Esophagus squamous epithelium (tissue), 5 donors: ENCODE measurements around the gene C1RL. TPM values are rescaled to one million over a fixed set of nuclear protein-coding genes. Genes with fewer than 3 reads are reported as not detected.

ENCODE experiments used
- DNase-seq: peaks from one replicate; lab custom pipeline; 2025; lab: John Stamatoyannopoulos, UW
- H3K27ac ChIP-seq, 4 donors: fragments of 200-600 bp; sonication (generic); one replicate each; pipeline ENCODE4 v1.5.1; 2016 to 2019; ENCODE audit warnings: mild to moderate bottlenecking in 1 of 4
- H3K27me3 ChIP-seq, 4 donors: fragments of 200-600 bp; sonication (generic); 1 replicate in 3 of 4; 2 replicates in 1 of 4; pipeline versions ENCODE4 v1.5.1 to v1.6.0; 2017 to 2021; ENCODE audit warnings: antibody characterized with exemption in 1 of 4
- H3K36me3 ChIP-seq, 3 donors: fragments of 200-600 bp; sonication (generic); one replicate each; pipeline ENCODE4 v1.5.1; 2016 to 2019
- H3K4me1 ChIP-seq, 3 donors: fragments of 200-600 bp; sonication (generic); one replicate each; pipeline ENCODE4 v1.5.1; 2017 to 2019
- H3K4me3 ChIP-seq, 4 donors: fragments of 200-600 bp; sonication (generic); 1 replicate in 3 of 4; 2 replicates in 1 of 4; pipeline ENCODE4 v1.5.1; 2016 to 2019; ENCODE audit warnings: mild to moderate bottlenecking in 2 of 4, moderate library complexity in 1 of 4
- H3K9me3 ChIP-seq, 3 donors: fragments of 200-600 bp; sonication (generic); one replicate each; pipeline ENCODE4 v1.5.1; 2016 to 2019
- POLR2A ChIP-seq, 4 donors: fragments of 450-650 bp; IDR thresholded peaks; one replicate each; pipeline ENCODE4 v1.6.1; 2017; ENCODE audit warnings: antibody characterized with exemption in 4 of 4, mild to moderate bottlenecking in 4 of 4, moderate library complexity in 3 of 4
- WGBS, 2 donors: methylation state at CpG; one replicate each; pipeline ENCODE4 v1.1.5; 2018; 5-methylcytosine and 5-hydroxymethylcytosine counted together
- intact Hi-C: fragments of 100-400 bp; cut with DNase I; formaldehyde crosslinking; loops from one replicate; pipeline ENCODE4 v1.15.0; 2022
- total RNA-seq, 4 donors: library from RNA; depleted of rRNA; stranded (reverse); fragments of >200 nt; gene quantifications; one replicate each; pipeline ENCODE4 v1.1.0, GENCODE V29; 2016
- TF ChIP-seq, protein P1 (sequence below), 6 experiments: fragments of 450-650 bp in 4 of 6; fragments of 200-600 bp in 2 of 6; sonication (generic) in 2 of 6; IDR thresholded peaks; one replicate each; pipeline ENCODE4 v1.5.1; 2016 to 2019; ENCODE audit warnings: antibody characterized with exemption in 6 of 6, mild to moderate bottlenecking in 4 of 6, moderate library complexity in 4 of 6
- donor health status: DM: yes; HTN: yes; CAD: no.

The C1RL gene
- total RNA-seq, 4 donors from 2014 or later, result 13.0 to 53.2 (median 25.8) TPM

GRCh38 chr12:7065073-7065623 is 43.9 kb downstream of the C1RL start:
- Histone ChIP-seq H3K27me3 (no peaks in the 10 kb centered on the region), H3K27ac (peak overlapping the region in 1 of 4 donors; percentile 69), H3K4me3 (no peak overlapping the region), H3K9me3 (no peaks in the 10 kb centered on the region), H3K36me3 (peaks cover 0 to 37% (median 0%) of the 10 kb centered on the region in 3 donors), H3K4me1 (peaks cover 14 to 92% (median 45%) of the 10 kb centered on the region in 3 donors)
- 73 to 80% methylated on average over 7 of the region's 7 CpGs for WGBS, 2 donors
- no peak for DNase-seq
- intact Hi-C loops, result no loop called here
- TF ChIP-seq, protein P1, sequence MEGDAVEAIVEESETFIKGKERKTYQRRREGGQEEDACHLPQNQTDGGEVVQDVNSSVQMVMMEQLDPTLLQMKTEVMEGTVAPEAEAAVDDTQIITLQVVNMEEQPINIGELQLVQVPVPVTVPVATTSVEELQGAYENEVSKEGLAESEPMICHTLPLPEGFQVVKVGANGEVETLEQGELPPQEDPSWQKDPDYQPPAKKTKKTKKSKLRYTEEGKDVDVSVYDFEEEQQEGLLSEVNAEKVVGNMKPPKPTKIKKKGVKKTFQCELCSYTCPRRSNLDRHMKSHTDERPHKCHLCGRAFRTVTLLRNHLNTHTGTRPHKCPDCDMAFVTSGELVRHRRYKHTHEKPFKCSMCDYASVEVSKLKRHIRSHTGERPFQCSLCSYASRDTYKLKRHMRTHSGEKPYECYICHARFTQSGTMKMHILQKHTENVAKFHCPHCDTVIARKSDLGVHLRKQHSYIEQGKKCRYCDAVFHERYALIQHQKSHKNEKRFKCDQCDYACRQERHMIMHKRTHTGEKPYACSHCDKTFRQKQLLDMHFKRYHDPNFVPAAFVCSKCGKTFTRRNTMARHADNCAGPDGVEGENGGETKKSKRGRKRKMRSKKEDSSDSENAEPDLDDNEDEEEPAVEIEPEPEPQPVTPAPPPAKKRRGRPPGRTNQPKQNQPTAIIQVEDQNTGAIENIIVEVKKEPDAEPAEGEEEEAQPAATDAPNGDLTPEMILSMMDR (IDR thresholded peaks at IDR 0.05), result no peak

GRCh38 chr12:7064516-7064915 is 44.5 kb downstream of the C1RL start:
- Histone ChIP-seq H3K27ac (no peak overlapping the region), H3K4me1 (peaks cover 14 to 98% (median 51%) of the 10 kb centered on the region in 3 donors), H3K36me3 (peaks cover 0 to 32% (median 0%) of the 10 kb centered on the region in 3 donors), H3K27me3 (no peaks in the 10 kb centered on the region), H3K9me3 (no peaks in the 10 kb centered on the region), H3K4me3 (no peak overlapping the region)
- intact Hi-C loops, result no loop called here
- TF ChIP-seq, protein P1 (IDR thresholded peaks at IDR 0.05), result no peak
- no peak for TF ChIP-seq POLR2A (IDR thresholded peaks at IDR 0.05)
- DNase-seq, result no peak
- whole genome bisulfite sequencing, 2 donors, result 58 to 64% methylated on average over 3 of the region's 3 CpGs

DNA sequence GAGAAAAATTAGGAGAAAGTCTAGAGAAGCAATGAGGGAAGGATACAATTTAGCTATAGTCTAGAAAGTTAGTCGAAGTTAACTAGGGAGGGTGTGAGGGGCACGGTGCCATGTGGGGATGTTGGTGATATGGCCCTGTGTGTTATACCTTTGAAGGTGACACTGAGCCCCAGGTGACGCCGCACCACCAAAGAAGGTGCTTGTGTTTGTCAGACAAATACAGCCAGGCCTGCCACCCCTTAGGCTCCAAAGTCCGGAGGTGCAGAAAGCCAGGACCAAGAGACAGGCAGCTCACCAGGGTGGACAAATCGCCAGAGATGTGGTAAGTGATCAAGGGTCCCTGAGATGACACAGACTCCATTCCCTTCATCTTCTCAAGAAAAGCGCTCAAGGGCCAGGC is 47.4 kb downstream of the C1RL start:
- Histone ChIP-seq H3K4me1 (peaks cover 8 to 81% (median 35%) of the 10 kb centered on the region in 3 donors), H3K4me3 (peak overlapping the region in 3 of 4 donors; percentile 37 to 62 (median 41)), H3K36me3 (peaks cover 0 to 17% (median 0%) of the 10 kb centered on the region in 3 donors), H3K9me3 (no peaks in the 10 kb centered on the region), H3K27me3 (no peaks in the 10 kb centered on the region), H3K27ac (peak overlapping the region; percentile 75 to 88 (median 84))
- no peak for DNase-seq
- intact Hi-C loops, result no loop called here
- WGBS, 2 donors, result 77 to 93% methylated on average over 6 to 7 of the region's 7 CpGs
- TF ChIP-seq, protein P1 (IDR thresholded peaks at IDR 0.05), result no peak
- no peak for TF ChIP-seq POLR2A (IDR thresholded peaks at IDR 0.05)

DNA sequence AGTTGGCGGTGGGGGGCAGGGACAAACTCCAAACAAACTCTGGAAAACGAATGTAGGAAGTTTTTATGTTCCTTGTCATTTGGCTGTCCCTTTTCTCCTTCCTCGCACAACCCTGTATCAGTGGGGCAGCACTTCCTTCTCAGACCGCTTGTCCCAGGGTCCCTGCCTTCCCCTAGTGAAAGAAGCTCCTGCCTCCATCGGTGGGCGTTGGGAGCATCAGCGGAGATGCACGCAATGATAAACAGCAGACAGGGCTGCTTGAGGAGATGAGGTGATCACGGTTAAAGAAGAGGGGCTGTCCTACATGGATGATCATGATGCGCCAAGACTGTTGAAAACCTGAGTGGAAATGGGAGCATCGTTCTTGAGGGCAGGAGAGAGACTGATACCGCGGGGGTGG is 47.9 kb downstream of the C1RL start:
- intact Hi-C loops, result no loop called here
- Histone ChIP-seq H3K4me1 (peaks cover 8 to 77% (median 31%) of the 10 kb centered on the region in 3 donors), H3K27ac (peak overlapping the region; percentile 75 to 88 (median 84)), H3K36me3 (peaks cover 0 to 15% (median 0%) of the 10 kb centered on the region in 3 donors), H3K27me3 (no peaks in the 10 kb centered on the region), H3K4me3 (peak overlapping the region; percentile 9 to 62 (median 39)), H3K9me3 (no peaks in the 10 kb centered on the region)
- no peak for TF ChIP-seq POLR2A (IDR thresholded peaks at IDR 0.05)
- TF ChIP-seq, protein P1 (IDR thresholded peaks at IDR 0.05), result no peak
- DNase-seq, result no peak
- WGBS, 2 donors, result 57 to 67% methylated on average over 9 to 13 of the region's 13 CpGs

DNA sequence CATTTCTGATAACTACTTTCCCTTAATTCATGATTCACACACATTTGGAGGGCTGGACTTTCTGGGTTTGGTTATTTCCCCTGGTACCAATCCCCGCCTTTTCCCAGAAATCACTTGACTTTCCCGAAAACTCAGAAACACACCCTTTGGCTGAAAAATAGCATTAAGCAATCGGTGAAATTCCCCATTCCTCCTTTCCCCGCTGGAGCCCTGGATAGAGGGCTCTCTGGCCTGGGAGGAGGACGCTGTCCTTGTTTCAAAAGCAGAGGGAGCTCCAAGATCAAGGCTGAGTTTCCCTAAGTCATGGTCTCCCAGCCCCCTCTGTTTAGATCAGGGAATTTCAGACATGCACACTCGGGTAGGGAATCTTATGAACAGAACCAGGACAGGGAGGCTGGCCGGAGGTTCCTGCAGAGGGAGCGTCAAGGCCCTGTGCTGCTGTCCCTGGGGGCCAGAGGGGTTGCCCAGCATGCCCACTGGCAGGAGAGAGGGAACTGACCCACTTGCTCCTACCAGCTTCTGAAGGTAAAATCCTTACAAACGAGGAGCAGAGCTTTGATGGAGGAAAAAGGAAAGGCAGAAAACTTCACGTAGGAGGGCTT is 48.6 kb downstream of the C1RL start, which contains the start of gene C1S:
Gene C1S (plus strand): TSS at position 366 of the 602 bp plus-strand sequence. CDS start 1,195 bp downstream, outside the sequence.
- Histone ChIP-seq H3K4me1 (peaks cover 8 to 70% (median 27%) of the 10 kb centered on the region in 3 donors), H3K4me3 (peak within 1 kb of the TSS; percentile 9 to 62 (median 39)), H3K27me3 (no peaks in the 10 kb centered on the region), H3K9me3 (no peaks in the 10 kb centered on the region), H3K36me3 (peaks cover 0 to 8% (median 0%) of the 10 kb centered on the region in 3 donors), H3K27ac (peak within 1 kb of the TSS; percentile 75 to 88 (median 84))
- intact Hi-C loops, result no loop called here
- TF ChIP-seq, protein P1 (IDR thresholded peaks at IDR 0.05), result peak; percentile 34 to 88 (median 80)
- peak in 2 of 4 donors; percentile 64 to 78 for TF ChIP-seq POLR2A (IDR thresholded peaks at IDR 0.05)
- no peak for DNase-seq
- 4 to 19% methylated on average over 7 to 8 of the region's 10 CpGs for WGBS, 2 donors
